PC-9 (cell line): ENCODE data around the gene COL25A1. TPM values are rescaled to one million over a fixed set of nuclear protein-coding genes. Genes with fewer than 3 reads are reported as not detected.

Experiments
- BruUV-seq: library from RNA; stranded (reverse); fragments of 400-500 nt; replicated peaks from 2 replicates; lab custom pipeline; 2021; lab: Mats Ljungman, UMichigan
- CTCF ChIA-PET: fragments of 300-600 bp; sonication (Branson Sonifier 250); formaldehyde crosslinking; loops from one replicate; lab custom pipeline; 2022; ENCODE audit warnings: antibody characterized with exemption; lab: Charles Lee
- POLR2A ChIA-PET: fragments of 300-600 bp; sonication (Branson Sonifier 250); formaldehyde crosslinking; loops from one replicate; lab custom pipeline; 2022; ENCODE audit warnings: antibody characterized with exemption; ENCODE audit not compliant: unreplicated experiment; lab: Charles Lee
- DNase-seq, 2 experiments: peaks; one replicate each; pipeline versions ENCODE4 v3.0.0 to v3.0.0-alpha.2; 2015 to 2022; ENCODE audit warnings: mixed read lengths in 1 of 2
- H2AFZ ChIP-seq: fragments of 200-600 bp; sonication (generic); 2 replicates; pipeline ENCODE4 v1.8.1; 2017; ENCODE audit warnings: antibody characterized with exemption
- H3F3A ChIP-seq: fragments of 200-600 bp; sonication (generic); 2 replicates; pipeline ENCODE4 v1.8.1; 2017; ENCODE audit warnings: antibody characterized with exemption, mild to moderate bottlenecking, low read depth; ENCODE audit not compliant: insufficient read depth
- H3K27ac ChIP-seq: fragments of 200-600 bp; sonication (generic); 2 replicates; pipeline ENCODE4 v1.6.1; 2016; ENCODE audit warnings: mixed run types
- H3K27me3 ChIP-seq: fragments of 200-600 bp; sonication (generic); 2 replicates; pipeline ENCODE4 v1.6.1; 2016; ENCODE audit warnings: low read depth, mixed run types; ENCODE audit not compliant: insufficient read depth
- H3K36me3 ChIP-seq: fragments of 200-600 bp; sonication (generic); 2 replicates; pipeline ENCODE4 v1.6.1; 2016; ENCODE audit warnings: low read depth, mixed run types
- H3K4me1 ChIP-seq: fragments of 200-600 bp; sonication (generic); replicated peaks from 2 replicates; pipeline ENCODE4 v1.6.1; 2016; ENCODE audit warnings: mixed run types; ENCODE audit not compliant: insufficient read depth
- H3K4me2 ChIP-seq: fragments of 200-600 bp; sonication (generic); 2 replicates; pipeline ENCODE4 v1.6.1; 2017; ENCODE audit warnings: mixed run types
- H3K4me3 ChIP-seq: fragments of 200-600 bp; sonication (generic); 2 replicates; pipeline ENCODE4 v1.6.1; 2016; ENCODE audit warnings: mixed run types
- H3K79me2 ChIP-seq: fragments of 200-600 bp; sonication (generic); 2 replicates; pipeline ENCODE4 v1.6.1; 2017; ENCODE audit warnings: low read depth, mixed run types
- H3K9me2 ChIP-seq: fragments of 200-600 bp; sonication (generic); 2 replicates; pipeline ENCODE4 v1.8.1; 2017; ENCODE audit warnings: mild to moderate bottlenecking; ENCODE audit not compliant: insufficient read depth
- H3K9me3 ChIP-seq: fragments of 200-600 bp; sonication (generic); 2 replicates; pipeline ENCODE4 v1.8.1; 2016; ENCODE audit warnings: low read depth; ENCODE audit not compliant: insufficient read depth
- H4K20me1 ChIP-seq: fragments of 200-600 bp; sonication (generic); 2 replicates; pipeline ENCODE4 v1.8.1; 2017; ENCODE audit not compliant: insufficient read depth
- EZH2 ChIP-seq: fragments of 200-600 bp; sonication (generic); IDR thresholded peaks from 2 replicates; pipeline ENCODE4 v1.8.0; 2017; ENCODE audit warnings: antibody characterized with exemption, low read depth
- intact Hi-C: fragments of 100-400 bp; cut with micrococcal nuclease; formaldehyde crosslinking; loops from one replicate; pipeline ENCODE4 v1.10.0; 2022; ENCODE audit not compliant: unreplicated experiment
- total RNA-seq: library from RNA; stranded (reverse); gene quantifications from 2 replicates; pipeline ENCODE4 v1.2.3, GENCODE V29; 2021
- TF ChIP-seq, protein P1 (sequence below): fragments of 200-600 bp; sonication (generic); conservative IDR thresholded peaks from 2 replicates; pipeline ENCODE4 v1.6.1; 2017; ENCODE audit warnings: mixed run types, antibody characterized with exemption, mild to moderate bottlenecking, moderate library complexity

COL25A1 gene
- total RNA-seq, 1 experiment from 2014 or later, result not detected

DNA sequence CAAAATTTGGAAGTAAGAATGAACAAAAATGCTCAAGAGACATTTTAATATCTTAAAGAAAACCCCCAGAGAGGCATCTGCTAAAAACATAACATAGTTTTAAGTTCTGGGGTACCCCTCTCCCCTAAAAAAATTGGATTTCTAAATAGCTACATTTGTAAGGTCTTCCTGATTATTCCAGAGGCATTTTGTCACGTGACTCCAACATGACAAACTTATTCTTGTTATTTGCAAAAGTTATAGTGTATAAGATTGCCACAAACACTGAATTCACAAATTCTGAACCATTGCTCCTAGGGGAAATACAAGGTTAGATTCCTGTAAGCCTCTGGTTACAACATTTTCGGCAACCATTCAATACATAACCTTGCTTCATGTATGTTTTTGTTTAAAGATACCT, 73.4 kb downstream of the COL25A1 start:
- Histone ChIP-seq H3K27me3 (no peaks in the 10 kb centered on the region), H3F3A (no peaks in the 10 kb centered on the region), H4K20me1 (no peaks in the 10 kb centered on the region), H3K4me3 (no peak overlapping the region), H2AFZ (no peak overlapping the region), H3K4me1 (no peaks in the 10 kb centered on the region), H3K9me3 (no peaks in the 10 kb centered on the region), H3K4me2 (no peak overlapping the region), H3K27ac (no peak overlapping the region), H3K79me2 (no peaks in the 10 kb centered on the region), H3K36me3 (no peaks in the 10 kb centered on the region), H3K9me2 (no peaks in the 10 kb centered on the region)
- no TSS peak for BruUV-seq
- intact Hi-C loops, result no loop called here
- ChIA-PET POLR2A (no interaction called here), CTCF (no interaction called here)
- DNase-seq, result no peak
- TF ChIP-seq EZH2, result no peak
- TF ChIP-seq, protein P1, sequence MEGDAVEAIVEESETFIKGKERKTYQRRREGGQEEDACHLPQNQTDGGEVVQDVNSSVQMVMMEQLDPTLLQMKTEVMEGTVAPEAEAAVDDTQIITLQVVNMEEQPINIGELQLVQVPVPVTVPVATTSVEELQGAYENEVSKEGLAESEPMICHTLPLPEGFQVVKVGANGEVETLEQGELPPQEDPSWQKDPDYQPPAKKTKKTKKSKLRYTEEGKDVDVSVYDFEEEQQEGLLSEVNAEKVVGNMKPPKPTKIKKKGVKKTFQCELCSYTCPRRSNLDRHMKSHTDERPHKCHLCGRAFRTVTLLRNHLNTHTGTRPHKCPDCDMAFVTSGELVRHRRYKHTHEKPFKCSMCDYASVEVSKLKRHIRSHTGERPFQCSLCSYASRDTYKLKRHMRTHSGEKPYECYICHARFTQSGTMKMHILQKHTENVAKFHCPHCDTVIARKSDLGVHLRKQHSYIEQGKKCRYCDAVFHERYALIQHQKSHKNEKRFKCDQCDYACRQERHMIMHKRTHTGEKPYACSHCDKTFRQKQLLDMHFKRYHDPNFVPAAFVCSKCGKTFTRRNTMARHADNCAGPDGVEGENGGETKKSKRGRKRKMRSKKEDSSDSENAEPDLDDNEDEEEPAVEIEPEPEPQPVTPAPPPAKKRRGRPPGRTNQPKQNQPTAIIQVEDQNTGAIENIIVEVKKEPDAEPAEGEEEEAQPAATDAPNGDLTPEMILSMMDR, result no peak

DNA sequence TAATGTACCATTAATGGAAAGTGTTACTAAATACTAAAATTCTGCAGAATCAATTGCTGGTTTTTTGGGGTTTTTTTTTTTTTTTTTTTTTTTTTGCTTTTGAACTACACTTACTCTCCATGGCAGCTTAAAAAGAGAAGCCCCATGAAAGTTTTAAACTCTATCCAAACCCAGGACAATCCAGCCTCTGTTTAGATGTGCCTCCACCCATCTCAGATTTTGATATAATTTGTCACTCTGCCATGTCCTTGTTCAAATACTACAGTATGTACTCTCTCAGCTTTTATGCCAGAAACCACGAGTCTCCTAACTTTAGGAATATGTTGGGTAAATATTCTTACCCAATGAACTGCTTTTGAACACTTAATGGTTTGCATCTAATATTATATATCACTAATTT, 84.2 kb downstream of the COL25A1 start:
- no peaks in the 10 kb centered on the region for H3K9me3 ChIP-seq
- TF ChIP-seq, protein P1, result no peak
- TF ChIP-seq EZH2, result no peak
- intact Hi-C loops, result no loop called here
- no peak overlapping the region for H3K4me2 ChIP-seq
- no peaks in the 10 kb centered on the region for H4K20me1 ChIP-seq
- DNase-seq, result no peak
- H3K27ac ChIP-seq, result no peak overlapping the region
- CTCF ChIA-PET, result no interaction called here
- no peak overlapping the region for H2AFZ ChIP-seq
- H3K4me3 ChIP-seq, result no peak overlapping the region
- no peaks in the 10 kb centered on the region for H3K79me2 ChIP-seq
- H3K27me3 ChIP-seq, result no peaks in the 10 kb centered on the region
- no peaks in the 10 kb centered on the region for H3K9me2 ChIP-seq
- H3K36me3 ChIP-seq, result no peaks in the 10 kb centered on the region
- POLR2A ChIA-PET, result no interaction called here
- H3K4me1 ChIP-seq, result no peaks in the 10 kb centered on the region
- BruUV-seq, result no TSS peak
- no peaks in the 10 kb centered on the region for H3F3A ChIP-seq

DNA sequence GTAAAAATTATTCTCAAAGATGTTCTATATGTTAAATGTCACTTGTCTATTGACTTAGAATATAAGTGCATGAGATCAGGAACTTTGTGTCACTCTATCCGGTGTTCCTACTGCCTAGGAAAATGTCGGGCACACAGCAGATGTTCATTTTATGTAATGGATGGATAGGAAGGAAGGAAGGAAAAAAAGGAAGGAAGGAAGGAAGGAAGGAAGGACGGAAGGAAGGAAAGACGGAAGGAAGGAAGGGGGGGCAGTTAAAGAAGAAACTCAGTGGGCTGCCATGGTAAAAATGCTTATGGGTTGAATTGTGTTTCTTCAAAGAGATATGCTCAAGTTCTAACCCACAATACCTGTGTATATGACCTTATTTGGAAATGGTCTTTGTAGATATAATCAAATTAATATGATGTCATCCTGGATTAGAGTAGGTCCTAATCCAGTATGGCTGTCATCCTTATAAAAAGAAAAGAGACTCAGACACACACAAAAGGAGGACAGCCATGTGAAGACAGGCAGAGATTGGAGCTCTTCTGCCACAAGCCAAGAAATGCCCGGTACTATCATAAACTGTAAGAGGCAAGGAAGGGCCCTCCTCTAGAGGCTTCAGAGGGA, 86.3 kb downstream of the COL25A1 start:
- POLR2A ChIA-PET, result no interaction called here
- Histone ChIP-seq H3F3A (no peaks in the 10 kb centered on the region), H3K4me3 (no peak overlapping the region), H3K27ac (no peak overlapping the region), H3K79me2 (no peaks in the 10 kb centered on the region), H3K4me1 (no peaks in the 10 kb centered on the region), H2AFZ (no peak overlapping the region), H3K27me3 (no peaks in the 10 kb centered on the region), H3K9me2 (no peaks in the 10 kb centered on the region), H3K36me3 (no peaks in the 10 kb centered on the region), H3K9me3 (no peaks in the 10 kb centered on the region), H4K20me1 (no peaks in the 10 kb centered on the region), H3K4me2 (no peak overlapping the region)
- CTCF ChIA-PET, result no interaction called here
- DNase-seq, result no peak
- TF ChIP-seq, protein P1, result no peak
- TF ChIP-seq EZH2, result no peak
- BruUV-seq, result no TSS peak
- intact Hi-C loops, result no loop called here
